Endothelial cell (in vitro differentiated cells): ENCODE measurements around the gene TRIM65. TPM values are rescaled to one million over a fixed set of nuclear protein-coding genes. Genes with fewer than 3 reads are reported as not detected.

Source experiments
- DNase-seq: peaks from one replicate; pipeline ENCODE4 v3.0.0; 2021; ENCODE audit warnings: low spot score
- H3K27ac Mint-ChIP-seq: one replicate; pipeline ENCODE4 v1.8.0; 2021; ENCODE audit warnings: mixed read lengths, inconsistent platforms; ENCODE audit not compliant: unreplicated experiment
- H3K27me3 Mint-ChIP-seq: one replicate; pipeline ENCODE4 v1.8.0; 2021; ENCODE audit warnings: mild to moderate bottlenecking, moderate library complexity, mixed read lengths, inconsistent platforms; ENCODE audit not compliant: unreplicated experiment
- H3K36me3 Mint-ChIP-seq: one replicate; pipeline ENCODE4 v1.8.0; 2021; ENCODE audit warnings: mild to moderate bottlenecking, low read depth, mixed read lengths, inconsistent platforms; ENCODE audit not compliant: unreplicated experiment
- H3K4me1 Mint-ChIP-seq: one replicate; pipeline ENCODE4 v1.8.0; 2021; ENCODE audit warnings: mild to moderate bottlenecking, mixed read lengths, inconsistent platforms; ENCODE audit not compliant: unreplicated experiment
- H3K4me3 Mint-ChIP-seq: one replicate; pipeline ENCODE4 v1.8.0; 2021; ENCODE audit warnings: mild to moderate bottlenecking, mixed read lengths, inconsistent platforms; ENCODE audit not compliant: unreplicated experiment
- H3K9me3 Mint-ChIP-seq: one replicate; pipeline ENCODE4 v1.8.0; 2021; ENCODE audit warnings: mixed read lengths, inconsistent platforms; ENCODE audit not compliant: unreplicated experiment
- CTCF ChIP-seq: fragments of 200-600 bp; sonication (generic); IDR thresholded peaks from one replicate; pipeline ENCODE4 v1.5.0; 2021; ENCODE audit warnings: antibody characterized with exemption; ENCODE audit not compliant: unreplicated experiment
- total RNA-seq: library from RNA; stranded (reverse); fragmentation: NEBNext Ultra II Directional; extraction: Animal tissue kit (Norgen Biotek cat#: 25700); gene quantifications from one replicate; pipeline ENCODE4 v1.2.1, GENCODE V29; 2021; ENCODE audit not compliant: unreplicated experiment

The TRIM65 gene
- total RNA-seq, 1 donor from 2014 or later, result 14.1 TPM

GRCh38 chr17:75849724-75850123 is 47.0 kb downstream of the TRIM65 start:
- peaks cover 20% of the 10 kb centered on the region for H3K36me3 Mint-ChIP-seq
- no peaks in the 10 kb centered on the region for H3K9me3 Mint-ChIP-seq
- H3K4me1 Mint-ChIP-seq, result peaks cover 42% of the 10 kb centered on the region
- H3K4me3 Mint-ChIP-seq, result peak overlapping the region; percentile 67
- no peak for TF ChIP-seq CTCF
- H3K27me3 Mint-ChIP-seq, result peaks cover 6% of the 10 kb centered on the region
- DNase-seq, result no peak
- peak overlapping the region; percentile 94 for H3K27ac Mint-ChIP-seq

DNA sequence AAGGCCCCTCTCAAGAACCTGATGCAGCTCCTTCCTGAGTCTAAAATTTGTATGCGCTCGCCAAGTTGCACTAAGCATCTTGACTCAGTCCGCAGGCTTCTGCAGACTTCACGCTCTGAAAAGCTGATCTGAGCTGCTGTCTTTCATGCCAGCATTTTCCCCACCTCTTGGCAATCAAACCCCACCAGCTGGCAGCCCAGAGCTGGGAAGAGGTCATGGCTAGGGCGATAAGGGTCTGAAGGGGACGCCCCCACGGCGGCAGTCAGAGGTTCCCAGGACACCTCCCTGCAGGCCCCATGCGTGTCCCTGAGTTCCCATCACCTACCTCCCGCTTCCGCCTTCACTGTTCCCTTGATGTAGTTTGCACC is 47.5 kb downstream of the TRIM65 start:
- H3K9me3 Mint-ChIP-seq, result no peaks in the 10 kb centered on the region
- no peak for DNase-seq
- H3K4me3 Mint-ChIP-seq, result peak overlapping the region; percentile 67
- H3K4me1 Mint-ChIP-seq, result peaks cover 41% of the 10 kb centered on the region
- H3K27me3 Mint-ChIP-seq, result peaks cover 6% of the 10 kb centered on the region
- peaks cover 20% of the 10 kb centered on the region for H3K36me3 Mint-ChIP-seq
- TF ChIP-seq CTCF, result no peak
- H3K27ac Mint-ChIP-seq, result peak overlapping the region; percentile 94

DNA sequence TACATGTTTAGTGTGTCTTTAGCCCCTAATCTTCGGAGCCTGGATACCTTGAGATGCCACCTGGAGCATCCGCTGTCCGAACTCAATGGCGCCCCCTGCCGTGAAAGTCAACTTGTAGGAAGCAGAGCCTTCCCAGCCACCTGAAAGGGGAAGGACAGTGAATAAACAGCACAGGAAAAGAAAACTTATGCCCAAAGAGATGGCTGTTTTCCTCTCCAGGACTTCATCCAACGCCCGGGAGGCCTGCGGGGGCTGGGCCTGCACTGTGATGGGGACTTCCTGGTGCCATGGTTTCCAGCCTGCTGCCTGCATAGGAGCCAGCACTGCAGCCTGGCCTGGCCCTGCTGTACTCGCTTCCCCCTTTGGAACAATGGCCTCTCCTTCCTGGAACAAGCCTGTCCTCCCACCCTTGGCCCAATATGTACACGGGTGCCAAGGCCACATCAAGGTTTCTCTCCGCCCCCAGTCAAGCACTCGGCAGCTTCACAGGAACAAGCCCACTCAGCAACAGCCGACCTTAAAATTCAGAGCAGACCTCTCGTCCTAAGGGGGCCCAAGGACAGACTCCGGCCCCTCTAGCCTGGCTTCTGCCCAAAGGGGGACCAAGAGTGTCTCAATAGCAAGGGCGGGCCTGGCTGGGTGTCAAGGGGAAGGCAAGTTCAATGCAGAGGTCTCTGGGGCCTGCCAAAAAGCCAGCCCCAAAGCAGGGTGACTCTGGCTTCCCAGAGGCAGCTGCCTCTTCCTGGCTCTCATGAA is 48.0 kb downstream of the TRIM65 start:
- peak; percentile 73 for TF ChIP-seq CTCF
- Mint-ChIP-seq H3K4me3 (peak overlapping the region; percentile 56), H3K36me3 (peaks cover 20% of the 10 kb centered on the region), H3K27ac (peak overlapping the region; percentile 94), H3K4me1 (peaks cover 38% of the 10 kb centered on the region), H3K27me3 (peaks cover 6% of the 10 kb centered on the region), H3K9me3 (no peaks in the 10 kb centered on the region)
- DNase-seq, result peak; percentile 74

GRCh38 chr17:75847614-75848522 is 48.9 kb downstream of the TRIM65 start:
- peaks cover 38% of the 10 kb centered on the region for H3K4me1 Mint-ChIP-seq
- peaks cover 7% of the 10 kb centered on the region for H3K27me3 Mint-ChIP-seq
- no peaks in the 10 kb centered on the region for H3K9me3 Mint-ChIP-seq
- peaks cover 20% of the 10 kb centered on the region for H3K36me3 Mint-ChIP-seq
- DNase-seq, result no peak
- H3K4me3 Mint-ChIP-seq, result peak overlapping the region; percentile 37
- H3K27ac Mint-ChIP-seq, result peak overlapping the region; percentile 94
- TF ChIP-seq CTCF, result no peak
